AG09309 (cell line): ENCODE data around the gene BANF1.

ENCODE experiments used
- DNase-seq: peaks from one replicate; pipeline ENCODE4 v3.0.0-alpha.2; 2010; ENCODE audit warnings: low read depth
- H3K4me3 ChIP-seq: 2 replicates; pipeline ENCODE4 v1.5.1; 2011; ENCODE audit warnings: mild to moderate bottlenecking, low read depth, low read length, moderate library complexity; ENCODE audit not compliant: control insufficient read depth
- CTCF ChIP-seq: IDR thresholded peaks from 2 replicates; pipeline ENCODE4 v1.5.1; 2011; ENCODE audit warnings: mild to moderate bottlenecking, low read depth, low read length, inconsistent platforms; ENCODE audit not compliant: insufficient read depth, control insufficient read depth; ENCODE audit errors: missing control alignments

The BANF1 gene

GRCh38 chr11:66015454-66015881 lies 13.2 kb downstream of the BANF1 start:
- H3K4me3 ChIP-seq, result no peak overlapping the region
- TF ChIP-seq CTCF, result no peak
- no peak for DNase-seq

GRCh38 chr11:66015936-66016792 lies 13.9 kb downstream of the BANF1 start:
- DNase-seq, result no peak
- TF ChIP-seq CTCF, result no peak

GRCh38 chr11:66016793-66017177 lies 14.5 kb downstream of the BANF1 start:
- no peak for TF ChIP-seq CTCF
- H3K4me3 ChIP-seq, result no peak overlapping the region

More at GRCh38 chr11:66015936-66016792, 13.9 kb downstream of the BANF1 start:
- H3K4me3 ChIP-seq, result no peak overlapping the region

GRCh38 chr11:66017321-66017720 lies 15.0 kb downstream of the BANF1 start:
- no peak for DNase-seq
- no peak overlapping the region for H3K4me3 ChIP-seq
- no peak for TF ChIP-seq CTCF

More at GRCh38 chr11:66016793-66017177, 14.5 kb downstream of the BANF1 start:
- no peak for DNase-seq

GRCh38 chr11:66020212-66020611 lies 17.9 kb downstream of the BANF1 start:
- H3K4me3 ChIP-seq, result no peak overlapping the region
- no peak for TF ChIP-seq CTCF
- DNase-seq, result no peak

GRCh38 chr11:66020618-66021357 lies 18.5 kb downstream of the BANF1 start:
- H3K4me3 ChIP-seq, result no peak overlapping the region
- no peak for DNase-seq
- TF ChIP-seq CTCF, result no peak
